Skeletal muscle tissue (tissue), 4 donors: ENCODE data around the gene SERPINI2. TPM values are rescaled to one million over a fixed set of nuclear protein-coding genes. Genes with fewer than 3 reads are reported as not detected.

Source experiments
- H3K27ac ChIP-seq: one replicate; pipeline ENCODE4 v1.7.0; 2013; ENCODE audit warnings: mild to moderate bottlenecking, low read depth, low read length, inconsistent platforms
- H3K27me3 ChIP-seq, 3 donors: one replicate each; pipeline ENCODE4 v1.7.0; 2013; ENCODE audit warnings: low read length in 3 of 3; ENCODE audit not compliant: control insufficient read depth in 3 of 3, insufficient read depth in 3 of 3
- H3K36me3 ChIP-seq, 3 donors: one replicate each; pipeline ENCODE4 v1.7.0; 2013; ENCODE audit warnings: low read length in 3 of 3; ENCODE audit not compliant: control insufficient read depth in 3 of 3, insufficient read depth in 3 of 3
- H3K4me1 ChIP-seq, 3 donors: one replicate each; pipeline ENCODE4 v1.7.0; 2013; ENCODE audit warnings: low read length in 3 of 3, mild to moderate bottlenecking in 3 of 3; ENCODE audit not compliant: control insufficient read depth in 3 of 3, insufficient read depth in 3 of 3
- H3K4me3 ChIP-seq, 3 donors: one replicate each; pipeline ENCODE4 v1.7.0; 2013; ENCODE audit warnings: low read length in 3 of 3
- H3K9ac ChIP-seq, 3 donors: one replicate each; pipeline ENCODE4 v1.7.0; 2013; ENCODE audit warnings: low read length in 3 of 3, mild to moderate bottlenecking in 3 of 3, moderate library complexity in 2 of 3, low read depth in 1 of 3
- H3K9me3 ChIP-seq, 3 donors: one replicate each; pipeline ENCODE4 v1.7.0; 2013; ENCODE audit warnings: low read length in 3 of 3; ENCODE audit not compliant: control insufficient read depth in 3 of 3
- total RNA-seq: library from RNA; depleted of rRNA; stranded (reverse); fragments of >200 nt; gene quantifications from one replicate; pipeline ENCODE4 v1.2.3, GENCODE V29; 2014
- donor health status: Osteomylitis.

Gene SERPINI2
- total RNA-seq, 1 donor from 2014 or later, result not detected

DNA sequence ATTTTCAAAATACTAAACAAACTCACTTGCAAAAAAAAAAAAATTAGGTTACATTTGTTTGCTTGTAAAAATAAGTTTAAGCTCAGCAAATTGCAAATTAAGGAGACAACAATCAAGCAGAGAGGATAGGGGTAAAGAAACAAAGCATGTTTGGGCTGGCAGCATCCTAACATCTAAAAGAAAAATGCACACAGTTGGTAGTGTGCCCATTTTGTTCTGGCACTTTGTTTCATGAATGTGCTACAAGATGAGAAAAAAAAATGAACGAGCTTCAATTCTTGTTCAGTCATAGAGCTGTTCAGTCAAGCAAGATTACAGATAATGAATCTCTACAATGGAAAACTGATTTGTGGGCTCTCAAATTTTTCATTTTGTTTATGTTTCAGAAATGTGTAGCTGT is 76.0 kb downstream of the SERPINI2 start:
- H3K27ac ChIP-seq, result no peak overlapping the region
- H3K9me3 ChIP-seq, result no peaks in the 10 kb centered on the region
- no peak overlapping the region for H3K4me3 ChIP-seq
- H3K9ac ChIP-seq, result no peak overlapping the region
- H3K4me1 ChIP-seq, result no peaks in the 10 kb centered on the region
- no peaks in the 10 kb centered on the region for H3K36me3 ChIP-seq
- no peaks in the 10 kb centered on the region for H3K27me3 ChIP-seq

DNA sequence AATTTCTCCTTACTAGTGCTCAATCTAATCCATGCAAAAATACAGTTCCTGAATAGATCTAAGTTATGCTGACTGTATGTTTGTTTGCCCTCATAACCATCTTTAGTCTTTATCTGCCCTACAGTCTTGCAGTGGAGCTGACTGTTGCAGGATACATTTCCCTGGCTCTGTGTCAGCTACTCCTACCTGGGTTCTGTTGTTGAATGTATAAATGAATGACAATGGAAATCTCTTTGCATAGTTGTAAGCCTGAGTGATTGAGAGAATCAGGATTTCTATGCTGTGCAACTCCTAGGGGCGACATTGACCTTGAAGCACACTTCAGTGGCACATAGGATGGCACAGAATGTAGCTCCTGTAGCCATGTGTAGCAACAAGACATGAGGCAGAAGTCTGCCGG is 77.8 kb downstream of the SERPINI2 start:
- no peaks in the 10 kb centered on the region for H3K36me3 ChIP-seq
- no peak overlapping the region for H3K4me3 ChIP-seq
- H3K27ac ChIP-seq, result no peak overlapping the region
- no peaks in the 10 kb centered on the region for H3K27me3 ChIP-seq
- no peaks in the 10 kb centered on the region for H3K9me3 ChIP-seq
- no peaks in the 10 kb centered on the region for H3K4me1 ChIP-seq
- no peak overlapping the region for H3K9ac ChIP-seq

DNA sequence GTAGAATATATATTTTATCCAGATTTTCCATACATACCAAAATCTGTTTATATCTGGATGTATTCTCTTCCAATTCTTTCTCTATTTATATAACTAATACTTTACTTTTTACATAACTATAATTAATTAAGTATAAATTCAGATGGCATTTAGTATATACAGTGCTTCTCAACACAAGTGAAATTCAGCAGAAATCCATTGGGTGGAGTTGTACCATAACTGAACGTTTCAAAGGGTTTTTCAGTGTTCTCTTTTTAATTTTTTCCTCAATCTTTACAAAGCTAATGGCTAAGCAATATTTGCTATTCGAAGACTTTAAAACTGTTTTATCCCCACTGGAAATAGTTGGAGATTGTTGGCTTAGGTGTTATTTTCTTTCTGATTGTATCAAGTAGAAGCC is 79.8 kb downstream of the SERPINI2 start:
- H3K27ac ChIP-seq, result no peak overlapping the region
- H3K9me3 ChIP-seq, result no peaks in the 10 kb centered on the region
- H3K4me1 ChIP-seq, result no peaks in the 10 kb centered on the region
- H3K4me3 ChIP-seq, result no peak overlapping the region
- H3K27me3 ChIP-seq, result no peaks in the 10 kb centered on the region
- no peak overlapping the region for H3K9ac ChIP-seq
- no peaks in the 10 kb centered on the region for H3K36me3 ChIP-seq

Other genes starting within 250 kb of the SERPINI2 start
- not detected for gene ZBBX, start 93.7 kb downstream of the SERPINI2 start, total RNA-seq
- gene WDR49, start 179.9 kb upstream of the SERPINI2 start, total RNA-seq, result 5.7 TPM